WTC11 (cell line): ENCODE results near the gene PNPLA8. TPM values are rescaled to one million over a fixed set of nuclear protein-coding genes. Genes with fewer than 3 reads are reported as not detected.

ENCODE experiments used
- ATAC-seq: fragments of 200-7000 bp; cut with Tn5 transposase; 2 replicates; pipeline ENCODE4 v1.10.0; 2021; ENCODE audit warnings: mild to moderate bottlenecking, moderate library complexity
- CTCF ChIA-PET: fragments of 300-600 bp; sonication (Branson Sonifier 250); formaldehyde crosslinking; loops from one replicate; lab custom pipeline; 2021; ENCODE audit warnings: antibody characterized with exemption; lab: Charles Lee
- POLR2A ChIA-PET: fragments of 350-600 bp; sonication (Branson Sonifier 250); formaldehyde crosslinking; loops from one replicate; lab custom pipeline; 2021; ENCODE audit warnings: antibody characterized with exemption; lab: Charles Lee
- DNase-seq: peaks from one replicate; pipeline ENCODE4 v3.0.0; 2021; ENCODE audit warnings: low spot score
- H3K27ac Mint-ChIP-seq: 2 replicates; pipeline ENCODE4 v1.8.0; 2021; ENCODE audit warnings: mixed read lengths
- H3K27me3 Mint-ChIP-seq: 2 replicates; pipeline ENCODE4 v1.8.0; 2021; ENCODE audit warnings: low read depth, mild to moderate bottlenecking, moderate library complexity, mixed read lengths
- H3K36me3 Mint-ChIP-seq: 2 replicates; pipeline ENCODE4 v1.8.0; 2021; ENCODE audit warnings: mixed read lengths
- H3K4me1 Mint-ChIP-seq: 2 replicates; pipeline ENCODE4 v1.8.0; 2022; ENCODE audit warnings: mixed read lengths
- H3K4me3 Mint-ChIP-seq: 2 replicates; pipeline ENCODE4 v1.8.0; 2021; ENCODE audit warnings: mild to moderate bottlenecking, moderate library complexity, mixed read lengths
- H3K9me3 Mint-ChIP-seq: 2 replicates; pipeline ENCODE4 v1.8.0; 2021; ENCODE audit warnings: mixed read lengths
- AR ChIP-seq: fragments of 250-450 bp; sonication (Bioruptor Pico); IDR thresholded peaks from 2 replicates; pipeline ENCODE4 v1.9.0; 2021; ENCODE audit warnings: mild to moderate bottlenecking
- CDX4 ChIP-seq: fragments of 250-450 bp; sonication (Bioruptor Pico); IDR thresholded peaks from 2 replicates; pipeline ENCODE4 v1.9.0; 2021; ENCODE audit warnings: moderate library complexity, mild to moderate bottlenecking, inconsistent platforms, borderline replicate concordance
- EMX1 ChIP-seq: fragments of 250-450 bp; sonication (Bioruptor Pico); IDR thresholded peaks from 2 replicates; pipeline ENCODE4 v1.8.0; 2021; ENCODE audit warnings: mild to moderate bottlenecking
- ERG ChIP-seq: fragments of 250-450 bp; sonication (Bioruptor Pico); IDR thresholded peaks from 2 replicates; pipeline ENCODE4 v1.8.0; 2021; ENCODE audit warnings: mild to moderate bottlenecking
- ETV6 ChIP-seq: sonication (generic); formaldehyde crosslinking; IDR thresholded peaks from 2 replicates; pipeline ENCODE4 v1.8.1; 2022; ENCODE audit warnings: mild to moderate bottlenecking, missing genetic modification reagents
- FOXJ3 ChIP-seq: sonication (generic); formaldehyde crosslinking; IDR thresholded peaks from 2 replicates; pipeline ENCODE4 v1.9.0; 2021; ENCODE audit warnings: missing genetic modification reagents, mild to moderate bottlenecking, borderline replicate concordance
- FOXK1 ChIP-seq: sonication (generic); formaldehyde crosslinking; IDR thresholded peaks from 2 replicates; pipeline ENCODE4 v1.8.0; 2022; ENCODE audit warnings: mild to moderate bottlenecking, moderate library complexity, missing genetic modification reagents
- GTF2I ChIP-seq: fragments of 250-450 bp; sonication (Bioruptor Pico); conservative IDR thresholded peaks from 2 replicates; pipeline ENCODE4 v1.4.0; 2021; ENCODE audit warnings: mild to moderate bottlenecking
- HMGXB4 ChIP-seq: sonication (generic); formaldehyde crosslinking; IDR thresholded peaks from 2 replicates; pipeline ENCODE4 v1.8.1; 2023; ENCODE audit warnings: mild to moderate bottlenecking, moderate library complexity, missing genetic modification reagents
- IRF1 ChIP-seq: sonication (generic); formaldehyde crosslinking; IDR thresholded peaks from 2 replicates; pipeline ENCODE4 v1.8.0; 2023; ENCODE audit warnings: missing genetic modification reagents
- MXD4 ChIP-seq: fragments of 250-450 bp; sonication (Bioruptor Pico); IDR thresholded peaks from 2 replicates; pipeline ENCODE4 v1.8.0; 2021; ENCODE audit warnings: mild to moderate bottlenecking, moderate library complexity, borderline replicate concordance
- NR1H2 ChIP-seq: sonication (generic); formaldehyde crosslinking; IDR thresholded peaks from 2 replicates; pipeline ENCODE4 v1.9.0; 2021; ENCODE audit warnings: mild to moderate bottlenecking, moderate library complexity, missing genetic modification reagents
- PRRX2 ChIP-seq: fragments of 250-450 bp; sonication (Bioruptor Pico); IDR thresholded peaks from 2 replicates; pipeline ENCODE4 v1.8.0; 2021; ENCODE audit warnings: mild to moderate bottlenecking
- RELA ChIP-seq: sonication (generic); formaldehyde crosslinking; IDR thresholded peaks from 2 replicates; pipeline ENCODE4 v1.8.1; 2022; ENCODE audit warnings: missing genetic modification reagents, mild to moderate bottlenecking, borderline replicate concordance
- RORB ChIP-seq: fragments of 250-450 bp; sonication (Bioruptor Pico); IDR thresholded peaks from 2 replicates; pipeline ENCODE4 v1.9.0; 2021; ENCODE audit warnings: mild to moderate bottlenecking
- TEAD4 ChIP-seq: sonication (generic); formaldehyde crosslinking; IDR thresholded peaks from 2 replicates; pipeline ENCODE4 v1.8.0; 2022; ENCODE audit warnings: mild to moderate bottlenecking, missing genetic modification reagents
- USF1 ChIP-seq: sonication (generic); formaldehyde crosslinking; IDR thresholded peaks from 2 replicates; pipeline ENCODE4 v1.8.0; 2022; ENCODE audit warnings: mild to moderate bottlenecking, missing genetic modification reagents
- ZNF138 ChIP-seq: sonication (generic); formaldehyde crosslinking; conservative IDR thresholded peaks from 2 replicates; pipeline ENCODE4 v1.8.1; 2022; ENCODE audit warnings: mild to moderate bottlenecking, moderate library complexity, missing genetic modification reagents
- ZNF232 ChIP-seq: sonication (generic); formaldehyde crosslinking; IDR thresholded peaks from 2 replicates; pipeline ENCODE4 v1.8.0; 2022; ENCODE audit warnings: mild to moderate bottlenecking, missing genetic modification reagents
- ZNF532 ChIP-seq: fragments of 250-450 bp; sonication (Bioruptor Pico); IDR thresholded peaks from 2 replicates; pipeline ENCODE4 v1.9.0; 2021; ENCODE audit warnings: mild to moderate bottlenecking, borderline replicate concordance
- ZNF671 ChIP-seq: fragments of 250-450 bp; sonication (Bioruptor Pico); IDR thresholded peaks from 2 replicates; pipeline ENCODE4 v1.8.0; 2021; ENCODE audit warnings: mild to moderate bottlenecking
- ZSCAN18 ChIP-seq: fragments of 250-450 bp; sonication (Bioruptor Pico); IDR thresholded peaks from 2 replicates; pipeline ENCODE4 v2.1.2; 2022; ENCODE audit warnings: mild to moderate bottlenecking, moderate library complexity
- total RNA-seq: library from RNA; stranded (reverse); gene quantifications from 3 replicates; pipeline ENCODE4 v1.2.3, GENCODE V29; 2021

Gene PNPLA8
- total RNA-seq, 1 experiment from 2014 or later = 12.4 TPM

- H3K4me3 Mint-ChIP-seq = no peak overlapping the region; the same call in 1 of the 2 replicates
- ChIA-PET CTCF (no interaction called here), POLR2A (no interaction called here)
- H3K4me1 Mint-ChIP-seq = peaks cover 18% of the 10 kb centered on the region
- H3K36me3 Mint-ChIP-seq = no peaks in the 10 kb centered on the region
- DNase-seq (no peak), ATAC-seq (no peak)
- TF ChIP-seq TEAD4 (CRISPR knock-in tag) (no peak), IRF1 (CRISPR knock-in tag) (no peak), GTF2I (no peak), CDX4 (no peak), ZNF138 (CRISPR knock-in tag) (no peak), ZSCAN18 (CRISPR knock-in tag) (no peak), ZNF671 (CRISPR knock-in tag) (no peak), NR1H2 (CRISPR knock-in tag) (no peak), HMGXB4 (no peak), ERG (CRISPR knock-in tag) (no peak), ZNF232 (no peak), AR (CRISPR knock-in tag) (no peak), MXD4 (no peak)
- H3K27me3 Mint-ChIP-seq = no peaks in the 10 kb centered on the region
- no peaks in the 10 kb centered on the region for H3K9me3 Mint-ChIP-seq
- H3K27ac Mint-ChIP-seq = peak overlapping the region; percentile 35
These were observed 2.3 kb upstream of the PNPLA8 start for GRCh38 chr7:108528183-108528712.

GRCh38 chr7:108526768-108527017 lies 758 bp upstream of the PNPLA8 start:
- H3K9me3 Mint-ChIP-seq = no peaks in the 10 kb centered on the region
- no peaks in the 10 kb centered on the region for H3K27me3 Mint-ChIP-seq
- ChIA-PET CTCF (interaction anchor here (1.0 to 1.7 kb wide), 2 partner anchors 30 to 74 kb away, joined by 6 to 7 read pairs; no protein-coding TSS in a partner anchor), POLR2A (interaction anchor here (2.1 to 2.8 kb wide), 2 partner anchors 43 to 70 kb away, joined by 14 to 23 read pairs; partner anchors contain the start of genes DNAJB9, NRCAM and THAP5)
- no peaks in the 10 kb centered on the region for H3K36me3 Mint-ChIP-seq
- ATAC-seq (no peak), DNase-seq (no peak)
- peak overlapping the region; percentile 91 for H3K4me3 Mint-ChIP-seq
- H3K4me1 Mint-ChIP-seq = peaks cover 32% of the 10 kb centered on the region
- H3K27ac Mint-ChIP-seq = peak overlapping the region; percentile 99
- TF ChIP-seq RELA (no peak), EMX1 (CRISPR knock-in tag) (no peak), USF1 (CRISPR knock-in tag) (no peak), PRRX2 (no peak), FOXK1 (CRISPR knock-in tag) (no peak), TEAD4 (CRISPR knock-in tag) (no peak), FOXJ3 (no peak), RORB (CRISPR knock-in tag) (no peak), ETV6 (CRISPR knock-in tag) (no peak), ZNF532 (CRISPR knock-in tag) (no peak)
